Measurements from ENCODE around the gene COL20A1. TPM values are rescaled to one million over a fixed set of nuclear protein-coding genes. Genes with fewer than 3 reads are reported as not detected.
A peak's percentile ranks its signal among the peaks of the same experiment; 100 is the strongest.

The COL20A1 gene
- total RNA-seq, 1 donor from 2014 or later = 0.05 TPM

GRCh38 chr20:63260521-63260920, 32.5 kb upstream of the COL20A1 start:
- DNase-seq (ENCODE audit: low read depth) = no peak

GRCh38 chr20:63261060-63261794, 31.8 kb upstream of the COL20A1 start:
- no peak for DNase-seq (ENCODE audit: low read depth)

- DNase-seq (ENCODE audit: low read depth) = no peak
These were observed 31.0 kb upstream of the COL20A1 start for GRCh38 chr20:63261795-63262528.

DNA sequence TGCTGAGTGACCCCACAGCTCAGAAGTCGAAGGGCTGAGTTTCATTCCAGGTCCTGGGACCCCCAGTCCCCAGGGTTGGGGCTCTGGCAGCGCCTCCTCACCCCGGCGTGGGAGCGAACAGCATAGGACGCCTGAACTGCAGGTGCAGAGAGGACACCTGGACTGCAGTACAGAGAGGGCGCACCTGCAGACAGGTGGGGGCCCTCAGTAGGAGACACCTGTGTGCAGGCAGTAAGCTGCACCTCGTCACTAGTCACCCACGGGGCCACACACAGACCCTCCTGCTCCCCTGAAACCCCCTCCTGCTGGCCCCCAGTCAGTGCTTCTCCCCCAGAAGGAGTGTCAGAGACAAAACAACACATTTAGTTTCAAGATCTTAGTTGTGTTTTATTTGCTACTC, 30.1 kb upstream of the COL20A1 start:
- no peak for DNase-seq (ENCODE audit: low read depth)

DNA sequence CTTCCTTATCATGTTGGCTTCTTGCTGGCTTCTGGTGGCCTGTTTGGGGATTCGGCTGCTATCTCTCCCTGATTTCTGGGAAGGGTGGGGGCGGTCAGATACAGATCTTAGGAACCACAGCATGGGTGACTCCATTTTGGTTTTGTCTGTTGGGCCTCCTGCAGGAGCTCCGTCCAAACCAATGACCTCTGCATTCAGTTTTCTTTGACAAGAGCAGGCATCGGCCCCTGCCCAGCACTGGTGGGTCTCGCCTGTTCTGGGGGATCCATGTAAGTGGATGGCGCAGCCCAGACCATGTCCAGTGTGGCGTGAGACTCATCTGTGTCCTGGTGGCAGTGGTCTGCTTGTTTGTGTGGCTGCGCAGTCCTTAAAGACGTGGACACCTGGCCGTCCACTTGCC, 29.0 kb upstream of the COL20A1 start:
- no peak for DNase-seq (ENCODE audit: low read depth)

- no peak for DNase-seq (ENCODE audit: low read depth)
These were observed 28.5 kb upstream of the COL20A1 start for GRCh38 chr20:63264519-63264918.

- DNase-seq (ENCODE audit: low read depth) = peak; percentile 95
These were observed 27.0 kb upstream of the COL20A1 start for GRCh38 chr20:63265891-63266515.

GRCh38 chr20:63267691-63268090, 25.3 kb upstream of the COL20A1 start:
- peak; percentile 88 for DNase-seq (ENCODE audit: low read depth)

DNA sequence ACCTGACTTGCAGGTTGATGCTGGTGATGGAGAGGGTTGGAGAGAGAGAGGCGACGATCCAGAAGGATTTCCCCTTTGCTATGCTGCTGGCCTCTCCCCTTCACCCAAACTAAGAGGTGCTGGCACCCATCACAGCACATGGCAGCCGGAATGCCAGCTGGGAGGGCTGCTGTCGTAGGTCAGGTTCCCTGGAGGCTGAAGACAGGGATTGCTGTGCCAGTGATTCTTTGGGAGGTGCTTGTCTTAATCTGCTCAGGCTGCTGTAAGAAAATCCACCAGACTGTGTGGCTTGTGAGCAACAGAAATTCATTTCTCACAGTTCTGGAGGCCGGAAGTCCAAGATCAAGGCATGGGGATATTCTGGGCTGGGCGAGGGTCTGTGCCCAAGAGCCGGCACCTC, 24.7 kb upstream of the COL20A1 start:
- DNase-seq (ENCODE audit: low read depth) = peak; percentile 44

DNA sequence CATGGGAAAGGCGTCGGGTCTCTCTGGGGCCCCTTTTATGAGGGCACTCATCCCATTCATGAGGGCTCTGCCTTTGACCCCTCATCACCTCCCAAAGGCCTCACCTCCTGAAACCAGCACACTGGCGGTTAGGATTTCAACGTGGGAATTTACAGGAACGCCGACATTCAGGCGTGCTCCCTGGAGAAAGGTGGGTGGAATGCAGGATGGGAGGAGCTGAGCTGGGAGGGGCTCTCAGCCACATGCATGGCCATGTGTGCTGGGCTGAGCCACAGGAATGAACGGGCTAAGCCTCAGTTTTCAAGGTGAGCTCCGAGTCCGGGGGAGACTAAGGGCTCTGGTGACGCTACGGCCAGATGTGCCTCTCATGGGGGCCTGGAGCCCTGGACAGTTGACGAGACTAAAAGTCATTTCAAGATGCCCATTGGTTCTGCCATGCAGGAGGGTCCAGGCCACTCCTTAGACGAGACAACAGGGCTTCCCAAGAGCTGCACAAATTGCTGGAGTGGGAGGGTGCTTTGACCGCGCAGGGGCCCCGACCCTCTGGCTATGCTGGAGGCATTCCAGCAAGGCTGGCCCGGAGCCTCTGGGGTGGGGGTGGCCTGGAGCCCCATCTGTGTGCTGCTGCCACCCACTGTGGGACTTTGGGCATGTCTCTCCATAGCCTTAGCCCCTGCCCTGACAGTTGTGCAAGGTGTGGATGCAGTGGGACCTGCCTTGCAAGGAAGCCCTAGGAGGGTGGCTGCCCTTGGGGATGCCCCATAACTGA, 24.1 kb upstream of the COL20A1 start:
- no peak for DNase-seq (ENCODE audit: low read depth)

- no peak for DNase-seq (ENCODE audit: low read depth)
These were observed 23.3 kb upstream of the COL20A1 start for GRCh38 chr20:63269724-63270123.

DNA sequence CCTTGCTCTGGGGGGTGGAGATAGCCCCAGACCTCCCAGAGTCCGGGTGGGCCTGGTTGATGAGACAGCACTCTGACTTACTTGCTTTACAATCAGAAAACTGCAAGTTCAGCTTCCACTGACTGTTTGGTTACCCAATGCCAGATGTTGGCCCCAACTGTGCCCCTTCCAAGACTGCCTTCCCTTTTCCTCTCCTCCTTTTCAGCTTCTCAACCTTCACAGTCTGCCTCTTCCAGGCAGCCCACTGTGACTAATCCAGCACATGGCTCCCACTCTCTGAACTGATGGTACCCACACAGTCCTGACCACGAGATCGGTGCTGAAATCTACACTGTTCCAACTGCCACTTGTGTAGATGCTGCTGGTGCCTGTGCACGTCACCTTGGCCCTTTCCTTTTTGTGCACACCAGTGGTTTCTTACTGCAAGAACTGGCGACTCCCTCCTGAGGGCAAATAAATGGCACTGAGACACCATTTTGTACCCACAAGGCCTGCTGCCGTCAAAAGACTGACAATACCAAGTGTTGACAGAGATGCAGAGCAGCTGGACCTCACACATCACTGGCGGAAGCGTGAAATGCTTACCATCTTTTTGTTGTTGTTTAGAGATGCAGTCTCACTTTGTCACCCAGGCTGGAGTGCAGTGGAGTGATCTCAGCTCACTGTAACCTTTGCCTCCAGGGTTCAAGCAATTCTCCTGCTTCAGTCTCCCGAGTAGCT, 22.2 kb upstream of the COL20A1 start:
- DNase-seq (ENCODE audit: low read depth) = no peak

DNA sequence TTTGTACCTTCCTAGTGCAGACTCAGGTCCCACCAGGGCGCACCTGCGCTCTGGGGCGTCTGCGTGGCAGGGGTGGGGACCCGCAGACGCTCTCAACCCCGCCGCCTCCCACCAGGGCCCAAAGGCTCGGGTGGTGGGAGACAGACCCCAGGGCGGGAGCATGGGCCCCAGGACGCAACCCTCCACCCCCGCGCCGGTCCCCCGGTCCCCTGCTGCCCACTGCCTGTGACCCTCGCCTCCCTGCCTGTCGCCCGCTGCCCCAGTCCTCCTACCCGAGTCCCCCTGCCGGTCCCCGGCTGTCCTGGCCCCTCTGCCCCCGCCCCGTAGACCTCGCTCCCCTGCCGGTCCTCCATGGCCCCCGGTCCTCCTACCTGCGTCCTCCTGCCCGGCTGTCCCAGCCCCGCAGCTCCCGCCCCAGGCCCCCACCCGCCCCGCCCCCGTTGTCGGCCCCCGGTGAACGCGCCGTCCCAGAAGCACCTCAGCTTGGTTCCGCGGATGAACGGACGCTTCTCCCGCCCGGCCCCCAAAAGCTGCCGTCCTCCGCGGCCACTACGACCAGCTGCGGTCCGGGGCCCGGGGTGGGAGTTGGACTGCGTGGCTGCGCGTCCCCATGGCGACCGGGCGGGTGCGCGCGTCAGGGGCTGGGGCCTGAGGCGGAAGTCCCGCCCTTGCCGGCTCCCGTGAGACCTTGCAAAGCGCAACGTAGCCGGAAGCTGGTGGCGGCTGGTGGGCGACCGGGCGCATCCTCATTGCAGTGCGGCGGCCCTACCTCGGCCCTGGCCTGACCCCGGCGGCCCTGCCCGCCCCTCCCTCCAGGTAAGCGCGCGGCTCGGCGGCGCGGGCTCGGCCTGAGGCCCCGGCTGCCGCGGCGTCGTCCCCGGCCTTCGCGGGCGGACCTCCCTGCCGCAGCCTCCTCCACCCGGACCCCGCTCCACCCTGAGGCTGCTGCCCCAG, 20.6 kb upstream of the COL20A1 start, which contains the start of gene ARFGAP1:
ARFGAP1 (plus strand) TSS at position 709 of the 954 bp plus-strand sequence. CDS start 2,768 bp downstream, outside the sequence.
- DNase-seq (ENCODE audit: low read depth) = peak; percentile 91

- DNase-seq (ENCODE audit: low read depth) = no peak
These were observed 19.9 kb upstream of the COL20A1 start for GRCh38 chr20:63273059-63273579.

DNA sequence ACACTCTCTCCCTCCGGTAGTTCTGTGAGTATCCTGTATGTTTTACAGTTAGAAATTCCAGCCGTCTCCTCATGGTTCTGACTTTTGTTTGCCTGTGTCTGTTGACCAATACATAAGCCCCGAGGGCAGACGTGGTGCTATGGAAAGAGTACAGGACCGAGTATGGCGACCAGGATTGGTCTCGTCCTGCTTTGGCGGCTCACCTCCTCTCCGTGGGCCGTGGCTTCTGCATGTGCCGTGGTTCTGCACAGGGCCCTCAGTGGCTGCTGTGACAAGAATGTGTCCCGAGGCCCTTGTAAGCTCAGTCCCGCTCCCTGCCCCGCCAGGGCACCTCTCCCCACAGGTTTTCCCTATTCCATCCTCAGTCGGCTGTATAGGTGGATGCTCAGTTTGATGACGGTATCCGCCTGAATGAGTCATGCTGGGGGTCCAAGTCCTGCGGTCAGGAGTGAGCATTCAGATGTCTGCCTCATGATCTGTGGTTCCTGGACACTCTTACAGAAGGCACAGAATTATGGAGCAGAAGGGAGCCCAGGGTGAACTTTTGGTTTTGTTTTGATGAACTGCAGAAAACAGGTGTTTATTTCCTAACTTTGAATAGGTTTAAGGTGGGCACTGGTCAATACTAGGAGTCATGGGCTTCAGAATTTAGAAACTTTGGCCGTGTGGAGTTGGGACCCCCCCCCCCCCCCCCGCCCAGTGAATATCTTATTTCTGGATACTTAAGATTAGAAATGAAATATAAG, 19.2 kb upstream of the COL20A1 start:
- DNase-seq (ENCODE audit: low read depth) = peak; percentile 71

DNA sequence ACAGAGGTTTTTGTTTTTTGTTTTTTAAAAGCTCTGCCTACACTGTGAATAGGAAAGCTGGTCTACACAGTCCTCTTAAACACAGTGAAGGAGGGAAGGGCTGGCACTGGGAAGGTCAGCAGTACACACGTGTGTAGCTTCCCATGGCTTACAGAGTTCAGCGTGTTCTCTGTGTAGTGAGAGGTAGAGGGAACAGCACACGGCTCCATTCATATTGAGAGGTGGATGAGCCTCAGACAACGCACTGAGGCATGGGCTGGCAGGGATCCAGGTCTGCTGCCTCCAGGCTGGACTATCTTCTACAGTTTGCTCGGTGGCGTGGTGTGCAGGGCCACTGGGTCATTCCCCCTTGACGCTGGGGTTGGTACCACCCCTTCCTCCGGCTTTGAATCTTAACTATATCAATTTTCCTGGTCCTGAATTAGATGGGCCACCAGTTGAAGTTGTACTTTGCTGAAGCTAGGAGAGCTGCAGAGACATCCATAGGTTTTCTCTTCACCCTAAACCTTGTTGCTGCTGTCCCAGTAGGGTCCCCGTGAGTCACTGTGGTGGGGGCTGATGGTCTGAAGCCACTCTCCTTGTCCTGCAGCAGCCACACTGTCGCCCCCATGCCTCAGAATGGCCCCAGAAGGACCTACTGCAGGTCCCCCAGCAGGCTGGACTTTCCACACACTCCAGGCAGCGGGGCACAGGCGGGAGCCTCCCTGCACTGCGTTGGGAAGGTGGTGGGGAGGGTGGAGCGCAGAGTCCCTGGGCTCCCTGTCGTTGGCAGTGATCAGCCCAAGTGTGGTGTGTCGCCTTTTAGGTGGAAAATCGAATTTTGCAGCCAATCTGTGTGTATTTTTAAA, 18.4 kb upstream of the COL20A1 start:
- no peak for DNase-seq (ENCODE audit: low read depth)

DNA sequence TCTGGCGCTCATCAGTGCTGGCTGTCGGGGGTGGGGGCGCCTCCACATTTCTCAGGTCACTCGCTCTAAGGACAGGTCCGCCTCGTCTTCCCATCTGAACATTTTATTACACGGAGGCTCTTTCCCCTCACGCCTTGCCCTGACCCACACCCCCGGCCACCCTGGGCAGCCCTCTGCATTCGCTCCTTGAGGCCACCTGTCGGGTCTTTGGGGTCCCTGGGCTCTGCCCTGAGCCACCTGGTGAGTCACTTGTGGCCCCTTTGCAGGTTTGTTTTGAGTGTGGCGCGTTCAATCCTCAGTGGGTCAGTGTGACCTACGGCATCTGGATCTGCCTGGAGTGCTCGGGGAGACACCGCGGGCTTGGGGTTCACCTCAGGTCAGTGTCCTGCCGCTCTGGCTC, 17.2 kb upstream of the COL20A1 start:
- DNase-seq (ENCODE audit: low read depth) = no peak

GRCh38 chr20:63276956-63277355, 16.0 kb upstream of the COL20A1 start:
- no peak for DNase-seq (ENCODE audit: low read depth)

Data from myocyte (in vitro differentiated cells).